ENCODE measurements around the gene KLRC4.

GRCh38 chr12:10400829-10401228 lies 8.7 kb downstream of the KLRC4 start:
- TF ChIP-seq CTCF (IDR thresholded peaks at IDR 0.05 in 2 of 3, conservative IDR thresholded peaks at IDR 0.05 in 1 of 3; ENCODE audit: control insufficient read depth in 2 of 3, extremely low read depth in 1 of 3, insufficient read depth in 1 of 3, low read depth in 3 of 3, low read length in 3 of 3), result no peak
- no peak for TF ChIP-seq SPI1 (IDR thresholded peaks at IDR 0.05; ENCODE audit: borderline replicate concordance, insufficient read depth, low read depth, low read length)
- no peak for TF ChIP-seq FOS (IDR thresholded peaks at IDR 0.05; ENCODE audit: borderline replicate concordance, extremely low read depth, insufficient read length)
- TF ChIP-seq EGR1 (IDR thresholded peaks at IDR 0.05; ENCODE audit: borderline replicate concordance in 1 of 2, low read depth in 2 of 2, low read length in 2 of 2), result no peak
- TF ChIP-seq POLR2A (IDR thresholded peaks at IDR 0.05; ENCODE audit: low read depth, low read length), result no peak
- TF ChIP-seq ASH2L (IDR thresholded peaks at IDR 0.05; ENCODE audit: borderline replicate concordance, low read depth), result no peak
- TF ChIP-seq JUNB (IDR thresholded peaks at IDR 0.05), result no peak
